ENCODE results near the gene SLC17A1. TPM values are rescaled to one million over a fixed set of nuclear protein-coding genes. Genes with fewer than 3 reads are reported as not detected.
A peak's percentile ranks its signal among the peaks of the same experiment; 100 is the strongest.

Gene SLC17A1
- total RNA-seq, 2 experiments from 2014 or later, result not detected

DNA sequence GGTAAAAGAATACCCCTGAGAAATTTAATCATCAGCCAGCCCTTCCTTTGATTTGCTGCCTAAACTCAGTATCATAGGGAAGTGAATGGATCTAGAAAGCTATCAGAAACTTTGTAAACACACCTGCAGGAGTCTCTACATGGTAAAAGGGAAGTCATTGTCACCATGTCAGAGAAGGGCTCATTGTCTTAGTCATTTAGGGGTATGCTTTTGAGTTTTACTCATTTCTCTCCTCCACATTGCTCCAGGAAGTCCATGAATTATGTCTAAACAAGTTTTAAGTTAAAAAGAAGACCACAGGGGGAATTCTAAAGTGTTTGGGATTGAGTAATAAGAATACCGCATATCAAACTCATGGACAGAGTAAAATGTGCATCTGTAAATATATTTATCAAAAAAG lies 2.5 kb downstream of the SLC17A1 start:
- intact Hi-C loops (cut with micrococcal nuclease), result loop anchor here (1.0 to 5.0 kb wide), 3 partner anchors 13 to 42 kb away; no protein-coding TSS in a partner anchor
- no peak overlapping the region for H3K4me3 Mint-ChIP-seq
- peaks cover 9% of the 10 kb centered on the region for H3K4me1 Mint-ChIP-seq (ENCODE audit: low read depth)
- H3K27ac Mint-ChIP-seq, result no peak overlapping the region
- peaks cover 3% of the 10 kb centered on the region for H3K36me3 Mint-ChIP-seq
- no peak for DNase-seq
- H3K27me3 Mint-ChIP-seq, result peaks cover 26% of the 10 kb centered on the region
- CTCF ChIA-PET, result interaction anchor here (0.6 to 1.2 kb wide), 2 partner anchors 53 to 163 kb away, joined by 3 to 4 read pairs; no protein-coding TSS in a partner anchor
- POLR2A ChIA-PET, result interaction anchor here (1.0 kb wide), 1 partner anchor 14 kb away, joined by 3 read pairs; no protein-coding TSS in a partner anchor
- H3K9me3 Mint-ChIP-seq, result peaks cover 11% of the 10 kb centered on the region

DNA sequence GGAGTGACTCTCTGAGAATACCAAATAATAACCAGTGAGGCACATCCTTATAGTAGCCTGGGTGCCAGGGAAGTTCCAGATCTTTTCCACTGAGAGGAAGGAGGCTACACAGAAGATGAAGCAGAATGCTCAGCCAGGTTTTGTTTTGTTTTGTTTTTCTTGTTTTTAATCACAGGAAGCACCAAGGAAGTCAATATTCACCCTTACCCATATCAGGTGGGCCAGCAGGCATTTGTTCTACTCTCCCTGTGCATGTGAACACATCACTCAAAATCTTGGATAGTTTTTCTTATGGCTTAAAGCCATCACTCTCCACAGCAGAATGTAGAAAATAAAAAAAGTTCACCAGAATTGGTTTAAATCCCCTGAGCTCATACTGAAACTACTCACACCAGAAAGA lies 10.5 kb downstream of the SLC17A1 start:
- Mint-ChIP-seq H3K4me1 (ENCODE audit: low read depth) (peaks cover 5% of the 10 kb centered on the region), H3K36me3 (peaks cover 3% of the 10 kb centered on the region), H3K27ac (no peak overlapping the region), H3K9me3 (peaks cover 11% of the 10 kb centered on the region), H3K4me3 (no peak overlapping the region), H3K27me3 (peaks cover 19% of the 10 kb centered on the region)
- DNase-seq, result no peak
- POLR2A ChIA-PET, result no interaction called here
- CTCF ChIA-PET, result no interaction called here
- intact Hi-C loops (cut with micrococcal nuclease), result no loop called here

DNA sequence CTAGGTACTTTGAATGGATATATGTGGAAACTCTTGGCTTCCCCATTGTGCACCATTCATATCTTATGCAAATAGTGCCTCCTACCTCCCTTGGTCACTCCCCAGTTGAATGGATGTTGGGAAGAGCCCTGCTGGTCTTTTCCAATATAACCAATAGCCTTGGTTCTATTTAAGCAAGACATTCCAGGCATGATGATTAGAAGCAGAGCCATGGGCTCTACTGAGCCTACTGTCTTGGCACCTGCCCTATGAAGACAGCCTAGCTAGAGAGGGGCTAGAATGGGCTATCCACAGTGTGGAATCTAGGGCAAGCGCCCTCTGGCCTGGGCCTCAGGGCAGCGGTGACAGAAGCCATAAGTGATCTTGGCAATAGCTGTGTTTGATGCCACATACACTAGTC lies 15.6 kb downstream of the SLC17A1 start:
- peaks cover 2% of the 10 kb centered on the region for H3K4me1 Mint-ChIP-seq (ENCODE audit: low read depth)
- POLR2A ChIA-PET, result no interaction called here
- H3K27me3 Mint-ChIP-seq, result peaks cover 10% of the 10 kb centered on the region

GRCh38 chr6:25815194-25815593 lies 16.7 kb downstream of the SLC17A1 start:
- no peaks in the 10 kb centered on the region for H3K9me3 Mint-ChIP-seq
- no peaks in the 10 kb centered on the region for H3K4me1 Mint-ChIP-seq (ENCODE audit: low read depth)
- POLR2A ChIA-PET, result no interaction called here

More for the DNA sequence above, 15.6 kb downstream of the SLC17A1 start:
- intact Hi-C loops (cut with micrococcal nuclease), result no loop called here
- Mint-ChIP-seq H3K27ac (no peak overlapping the region), H3K36me3 (no peaks in the 10 kb centered on the region), H3K9me3 (no peaks in the 10 kb centered on the region), H3K4me3 (no peak overlapping the region)
- CTCF ChIA-PET, result interaction anchor here (1.1 kb wide), 1 partner anchor 27 kb away, joined by 3 read pairs; no protein-coding TSS in a partner anchor
- DNase-seq, result no peak

GRCh38 chr6:25804804-25805203 lies 27.0 kb downstream of the SLC17A1 start:
- ChIA-PET CTCF (interaction anchor here (2.3 kb wide), 1 partner anchor 16 kb away, joined by 12 read pairs; no protein-coding TSS in a partner anchor), POLR2A (no interaction called here)
- no peaks in the 10 kb centered on the region for H3K9me3 Mint-ChIP-seq

More at GRCh38 chr6:25815194-25815593, 16.7 kb downstream of the SLC17A1 start:
- Mint-ChIP-seq H3K27ac (no peak overlapping the region), H3K4me3 (no peak overlapping the region), H3K27me3 (peaks cover 10% of the 10 kb centered on the region), H3K36me3 (no peaks in the 10 kb centered on the region)
- intact Hi-C loops (cut with micrococcal nuclease), result no loop called here
- CTCF ChIA-PET, result interaction anchor here (0.6 to 1.5 kb wide), 2 partner anchors 27 to 549 kb away, joined by 3 to 6 read pairs; no protein-coding TSS in a partner anchor
- DNase-seq, result no peak

DNA sequence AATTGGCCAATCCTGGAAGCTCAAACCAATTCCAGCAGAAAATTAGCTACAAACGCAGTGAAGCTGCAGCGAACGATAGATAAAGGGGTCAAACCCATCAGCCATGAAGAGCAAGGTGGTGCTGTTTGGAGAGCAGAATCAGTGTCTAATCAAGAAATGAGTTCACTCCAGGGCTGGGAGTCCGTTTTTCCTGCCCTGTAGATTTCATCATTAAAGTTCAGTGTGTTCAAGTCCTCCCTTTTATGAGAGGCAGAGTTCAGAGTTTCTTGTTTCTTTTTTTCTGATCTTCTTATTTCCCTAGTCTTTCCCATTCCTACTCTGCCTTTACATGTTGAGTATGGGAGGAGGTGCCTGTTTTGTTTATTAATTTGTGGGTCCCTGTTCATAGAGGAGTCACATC lies 30.4 kb downstream of the SLC17A1 start:
- intact Hi-C loops (cut with micrococcal nuclease), result no loop called here
- no peaks in the 10 kb centered on the region for H3K4me1 Mint-ChIP-seq (ENCODE audit: low read depth)
- H3K36me3 Mint-ChIP-seq, result no peaks in the 10 kb centered on the region
- ChIA-PET CTCF (no interaction called here), POLR2A (no interaction called here)
- DNase-seq, result no peak
- no peak overlapping the region for H3K27ac Mint-ChIP-seq
- H3K27me3 Mint-ChIP-seq, result peaks cover 24% of the 10 kb centered on the region
- no peaks in the 10 kb centered on the region for H3K9me3 Mint-ChIP-seq
- H3K4me3 Mint-ChIP-seq, result no peak overlapping the region

More at GRCh38 chr6:25804804-25805203, 27.0 kb downstream of the SLC17A1 start:
- no peak overlapping the region for H3K27ac Mint-ChIP-seq
- H3K4me1 Mint-ChIP-seq (ENCODE audit: low read depth), result no peaks in the 10 kb centered on the region
- no peak overlapping the region for H3K4me3 Mint-ChIP-seq
- H3K27me3 Mint-ChIP-seq, result peaks cover 25% of the 10 kb centered on the region
- intact Hi-C loops (cut with micrococcal nuclease), result no loop called here
- H3K36me3 Mint-ChIP-seq, result no peaks in the 10 kb centered on the region
- DNase-seq, result no peak

- no peaks in the 10 kb centered on the region for H3K36me3 Mint-ChIP-seq
- intact Hi-C loops (cut with micrococcal nuclease), result no loop called here
- DNase-seq, result no peak
- no peaks in the 10 kb centered on the region for H3K9me3 Mint-ChIP-seq
- H3K27ac Mint-ChIP-seq, result no peak overlapping the region
- ChIA-PET CTCF (no interaction called here), POLR2A (no interaction called here)
- H3K4me1 Mint-ChIP-seq (ENCODE audit: low read depth), result peaks cover under 1% of the 10 kb centered on the region
- H3K27me3 Mint-ChIP-seq, result peaks cover 7% of the 10 kb centered on the region
- no peak overlapping the region for H3K4me3 Mint-ChIP-seq
Measured at GRCh38 chr6:25794784-25795183, 37.1 kb downstream of the SLC17A1 start.

GRCh38 chr6:25793970-25794369 lies 37.9 kb downstream of the SLC17A1 start:
- ChIA-PET CTCF (interaction anchor here (1.6 kb wide), 1 partner anchor 76 kb away, joined by 3 read pairs; no protein-coding TSS in a partner anchor), POLR2A (no interaction called here)
- Mint-ChIP-seq H3K27ac (no peak overlapping the region), H3K4me1 (ENCODE audit: low read depth) (peaks cover 3% of the 10 kb centered on the region), H3K9me3 (no peaks in the 10 kb centered on the region), H3K27me3 (peaks cover 7% of the 10 kb centered on the region), H3K4me3 (no peak overlapping the region), H3K36me3 (no peaks in the 10 kb centered on the region)
- intact Hi-C loops (cut with micrococcal nuclease), result no loop called here
- DNase-seq, result no peak

- peaks cover 11% of the 10 kb centered on the region for H3K4me1 Mint-ChIP-seq (ENCODE audit: low read depth)
- H3K36me3 Mint-ChIP-seq, result no peaks in the 10 kb centered on the region
- no peak overlapping the region for H3K4me3 Mint-ChIP-seq
- H3K27ac Mint-ChIP-seq, result no peak overlapping the region
- peaks cover 4% of the 10 kb centered on the region for H3K27me3 Mint-ChIP-seq
- ChIA-PET CTCF (interaction anchor here (5.6 kb wide), 1 partner anchor 211 kb away, joined by 48 read pairs; no protein-coding TSS in a partner anchor), POLR2A (no interaction called here)
- DNase-seq, result no peak
- H3K9me3 Mint-ChIP-seq, result no peaks in the 10 kb centered on the region
- intact Hi-C loops (cut with micrococcal nuclease), result no loop called here
Measured at GRCh38 chr6:25792016-25792415, 39.8 kb downstream of the SLC17A1 start.

DNA sequence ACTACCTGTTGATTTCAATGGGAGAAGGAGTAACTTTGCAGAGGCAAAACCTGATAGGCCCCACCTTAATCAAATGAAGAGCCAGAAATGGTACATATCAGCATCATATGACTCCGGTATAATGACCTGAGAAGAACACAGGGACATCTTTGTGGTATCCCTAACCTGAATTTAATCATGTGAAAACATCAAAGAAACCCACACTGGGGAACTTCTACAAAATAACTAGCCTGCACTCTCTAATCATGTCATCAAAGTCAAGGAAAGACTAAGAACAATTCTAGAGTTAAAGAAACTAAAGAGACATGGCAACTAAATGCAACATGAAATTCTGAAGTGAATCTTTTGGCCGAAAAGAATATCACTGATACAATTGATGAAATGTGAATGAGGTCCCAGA lies 42.4 kb downstream of the SLC17A1 start:
- CTCF ChIA-PET, result interaction anchor here (0.5 to 5.6 kb wide), 14 partner anchors 16 to 519 kb away, joined by 3 to 48 read pairs (median 4); a partner anchor contains a TSS

GRCh38 chr6:25788305-25788922 lies 43.4 kb downstream of the SLC17A1 start:
- ChIA-PET POLR2A (no interaction called here), CTCF (interaction anchor here (0.8 to 5.6 kb wide), 22 partner anchors 15 to 298 kb away, joined by 3 to 48 read pairs (median 5); a partner anchor contains a TSS)
- intact Hi-C loops (cut with micrococcal nuclease), result loop anchor here (2.0 to 5.0 kb wide), 4 partner anchors 39 to 204 kb away; no protein-coding TSS in a partner anchor
- no peaks in the 10 kb centered on the region for H3K36me3 Mint-ChIP-seq
- peak; percentile 63 for DNase-seq
- no peak overlapping the region for H3K27ac Mint-ChIP-seq
- H3K4me1 Mint-ChIP-seq (ENCODE audit: low read depth), result peaks cover 11% of the 10 kb centered on the region
- H3K9me3 Mint-ChIP-seq, result no peaks in the 10 kb centered on the region
- no peak overlapping the region for H3K4me3 Mint-ChIP-seq
- H3K27me3 Mint-ChIP-seq, result no peaks in the 10 kb centered on the region

More for the DNA sequence above, 42.4 kb downstream of the SLC17A1 start:
- Mint-ChIP-seq H3K4me3 (no peak overlapping the region), H3K36me3 (no peaks in the 10 kb centered on the region), H3K9me3 (no peaks in the 10 kb centered on the region), H3K4me1 (ENCODE audit: low read depth) (peaks cover 11% of the 10 kb centered on the region), H3K27me3 (no peaks in the 10 kb centered on the region), H3K27ac (no peak overlapping the region)
- POLR2A ChIA-PET, result no interaction called here
- no peak for DNase-seq
- intact Hi-C loops (cut with micrococcal nuclease), result loop anchor here (2.0 to 5.0 kb wide), 4 partner anchors 38 to 203 kb away; no protein-coding TSS in a partner anchor

- Mint-ChIP-seq H3K4me1 (ENCODE audit: low read depth) (peaks cover 11% of the 10 kb centered on the region), H3K9me3 (no peaks in the 10 kb centered on the region), H3K27me3 (no peaks in the 10 kb centered on the region), H3K36me3 (no peaks in the 10 kb centered on the region), H3K27ac (no peak overlapping the region), H3K4me3 (no peak overlapping the region)
- POLR2A ChIA-PET, result no interaction called here
- CTCF ChIA-PET, result interaction anchor here (0.6 to 5.6 kb wide), 10 partner anchors 67 to 293 kb away, joined by 3 to 48 read pairs (median 6); a partner anchor contains a TSS
- DNase-seq, result no peak
- intact Hi-C loops (cut with micrococcal nuclease), result loop anchor here (5.0 kb wide), 3 partner anchors 40 to 205 kb away; no protein-coding TSS in a partner anchor
Measured at GRCh38 chr6:25787428-25787827, 44.4 kb downstream of the SLC17A1 start.
